GM23338 (cell line): Measurements from ENCODE around the gene PEAR1. TPM values are rescaled to one million over a fixed set of nuclear protein-coding genes. Genes with fewer than 3 reads are reported as not detected.

ENCODE experiments used
- ATAC-seq: fragments of 200-7000 bp; cut with Tn5 transposase; 3 replicates; pipeline ENCODE4 v1.9.1; 2020
- DNase-seq: peaks from one replicate; pipeline ENCODE4 v3.0.0-alpha.2; 2015; ENCODE audit warnings: low spot score
- H2AFZ ChIP-seq: fragments of 200-600 bp; sonication (generic); 2 replicates; pipeline ENCODE4 v1.8.0; 2016; ENCODE audit warnings: antibody characterized with exemption, mild to moderate bottlenecking, moderate library complexity
- H3F3A ChIP-seq: fragments of 200-600 bp; sonication (generic); replicated peaks from 2 replicates; pipeline ENCODE4 v1.8.0; 2017; ENCODE audit warnings: antibody characterized with exemption, mixed run types, low read depth
- H3K27ac ChIP-seq: fragments of 200-600 bp; sonication (generic); 2 replicates; pipeline ENCODE4 v1.6.1; 2016; ENCODE audit warnings: low read depth
- H3K27me3 ChIP-seq: fragments of 200-600 bp; sonication (generic); 2 replicates; pipeline ENCODE4 v1.8.0; 2016; ENCODE audit warnings: mild to moderate bottlenecking, mixed run types, moderate library complexity; ENCODE audit not compliant: insufficient read depth
- H3K36me3 ChIP-seq: fragments of 200-600 bp; sonication (generic); 2 replicates; pipeline ENCODE4 v1.8.0; 2016; ENCODE audit warnings: mild to moderate bottlenecking; ENCODE audit not compliant: insufficient read depth
- H3K4me1 ChIP-seq: fragments of 200-600 bp; sonication (generic); 2 replicates; pipeline ENCODE4 v1.8.0; 2016; ENCODE audit warnings: mild to moderate bottlenecking, moderate library complexity; ENCODE audit not compliant: insufficient read depth
- H3K4me2 ChIP-seq: fragments of 200-600 bp; sonication (generic); 2 replicates; pipeline ENCODE4 v1.7.1; 2017; ENCODE audit warnings: mixed run types
- H3K4me3 ChIP-seq: fragments of 200-600 bp; sonication (generic); 2 replicates; pipeline ENCODE4 v1.6.1; 2016; ENCODE audit warnings: mixed run types
- H3K79me2 ChIP-seq: fragments of 200-600 bp; sonication (generic); replicated peaks from 2 replicates; pipeline ENCODE4 v1.8.0; 2017; ENCODE audit warnings: mild to moderate bottlenecking; ENCODE audit not compliant: insufficient read depth
- H3K9me2 ChIP-seq: fragments of 200-600 bp; sonication (generic); 2 replicates; pipeline ENCODE4 v1.8.0; 2017; ENCODE audit not compliant: insufficient read depth
- H4K20me1 ChIP-seq: fragments of 200-600 bp; sonication (generic); replicated peaks from 2 replicates; pipeline ENCODE4 v1.8.0; 2017; ENCODE audit warnings: mild to moderate bottlenecking; ENCODE audit not compliant: insufficient read depth
- H3K27ac Mint-ChIP-seq: 2 replicates; pipeline ENCODE4 v1.8.0; 2020; ENCODE audit warnings: inconsistent platforms, mild to moderate bottlenecking, moderate library complexity, mixed read lengths
- H3K27me3 Mint-ChIP-seq: 3 replicates; pipeline ENCODE4 v1.8.0; 2022; ENCODE audit warnings: low read depth, mild to moderate bottlenecking, moderate library complexity, mixed read lengths, inconsistent platforms; ENCODE audit not compliant: insufficient read depth, poor library complexity
- H3K36me3 Mint-ChIP-seq: 3 replicates; pipeline ENCODE4 v1.8.0; 2021; ENCODE audit warnings: low read depth, mild to moderate bottlenecking, inconsistent platforms, moderate library complexity, mixed read lengths
- H3K4me1 Mint-ChIP-seq: 3 replicates; pipeline ENCODE4 v1.8.0; 2020; ENCODE audit warnings: mild to moderate bottlenecking, inconsistent platforms, mixed read lengths
- H3K4me3 Mint-ChIP-seq: 3 replicates; pipeline ENCODE4 v1.8.0; 2021; ENCODE audit warnings: moderate library complexity, mild to moderate bottlenecking, inconsistent platforms, mixed read lengths
- H3K9me3 Mint-ChIP-seq: 3 replicates; pipeline ENCODE4 v1.8.0; 2020; ENCODE audit warnings: moderate library complexity, mild to moderate bottlenecking, inconsistent platforms, mixed read lengths
- CREB1 ChIP-seq: fragments of 250-450 bp; sonication (Bioruptor Pico); IDR thresholded peaks from 2 replicates; pipeline ENCODE4 v1.5.0; 2020; ENCODE audit warnings: low read depth, mild to moderate bottlenecking, moderate library complexity
- CTCF ChIP-seq, 2 experiments: fragments of 200-600 bp in 1 of 2; sonication (generic) in 1 of 2; conservative IDR thresholded peaks; 2 replicates each; pipeline versions ENCODE4 v1.5.1 to v1.6.1; 2016 to 2017; ENCODE audit warnings: antibody characterized with exemption in 2 of 2, low read depth in 2 of 2, mild to moderate bottlenecking in 2 of 2, moderate library complexity in 1 of 2
- ETS1 ChIP-seq: IDR thresholded peaks from 2 replicates; pipeline ENCODE4 v1.6.1; 2016; ENCODE audit warnings: antibody characterized with exemption
- EZH2 ChIP-seq: fragments of 200-600 bp; sonication (generic); IDR thresholded peaks from one replicate; pipeline ENCODE4 v1.8.0; 2017; ENCODE audit warnings: antibody characterized with exemption, mild to moderate bottlenecking, low read depth; ENCODE audit not compliant: unreplicated experiment
- EZH2phosphoT487 ChIP-seq: fragments of 200-600 bp; sonication (generic); IDR thresholded peaks from one replicate; pipeline ENCODE4 v1.8.1; 2018; ENCODE audit warnings: antibody characterized with exemption; ENCODE audit not compliant: unreplicated experiment
- JUNB ChIP-seq: IDR thresholded peaks from one replicate; pipeline ENCODE4 v1.6.1; 2016; ENCODE audit warnings: antibody characterized with exemption; ENCODE audit not compliant: unreplicated experiment
- NANOG ChIP-seq: IDR thresholded peaks from 2 replicates; pipeline ENCODE4 v1.6.1; 2016; ENCODE audit warnings: antibody characterized with exemption, borderline replicate concordance
- POLR2AphosphoS5 ChIP-seq: IDR thresholded peaks from 2 replicates; pipeline ENCODE4 v1.6.1; 2016; ENCODE audit warnings: antibody characterized with exemption, low read depth
- STAT1 ChIP-seq: IDR thresholded peaks from one replicate; pipeline ENCODE4 v1.6.1; 2016; ENCODE audit warnings: antibody characterized with exemption; ENCODE audit not compliant: unreplicated experiment
- ZNF114 ChIP-seq: fragments of 250-450 bp; sonication (Bioruptor Pico); IDR thresholded peaks from 2 replicates; pipeline ENCODE4 v1.5.0; 2020; ENCODE audit warnings: mild to moderate bottlenecking, moderate library complexity
- ZNF462 ChIP-seq: fragments of 250-450 bp; sonication (Bioruptor Pico); IDR thresholded peaks from 2 replicates; pipeline ENCODE4 v1.5.0; 2020; ENCODE audit warnings: mild to moderate bottlenecking, moderate library complexity
- polyA plus RNA-seq: library from polyadenylated mRNA; unstranded; fragments of >200 nt; fragmentation: Nextera tagmentation; extraction: Ambion mirVana; gene quantifications from 2 replicates; pipeline ENCODE4 v1.2.1, GENCODE V29; 2016
- total RNA-seq: library from RNA; depleted of rRNA; stranded (reverse); fragments of >200 nt; shearing (Covaris generic); gene quantifications from 2 replicates; pipeline ENCODE4 v1.2.3, GENCODE V29; 2014

Gene PEAR1
- total and polyA plus RNA-seq, 2 experiments from 2014 or later = 0.28 to 0.47 TPM

GRCh38 chr1:156957634-156958033, 64.1 kb downstream of the PEAR1 start (continued):
- TF ChIP-seq CTCF (conservative IDR thresholded peaks at IDR 0.05; ENCODE audit: low read depth in 2 of 2) (no peak), JUNB (no peak), EZH2 (no peak), STAT1 (no peak), ETS1 (no peak), ZNF114 (CRISPR knock-in tag) (no peak), NANOG (no peak), EZH2phosphoT487 (no peak), POLR2AphosphoS5 (no peak), CREB1 (CRISPR knock-in tag) (no peak)

GRCh38 chr1:156958247-156958714, 64.8 kb downstream of the PEAR1 start:
- H3K36me3 ChIP-seq = no peaks in the 10 kb centered on the region; the same call in none of the 2 replicates
- no peak overlapping the region for H3K27ac ChIP-seq
- H3K36me3 Mint-ChIP-seq = peaks cover 67% of the 10 kb centered on the region
- H3K27ac Mint-ChIP-seq = no peak overlapping the region
- no peak overlapping the region for H3K4me2 ChIP-seq
- no peaks in the 10 kb centered on the region for H3K79me2 ChIP-seq
- DNase-seq = no peak
- H2AFZ ChIP-seq = no peak overlapping the region
- H3K4me3 Mint-ChIP-seq = no peak overlapping the region
- no peaks in the 10 kb centered on the region for H3F3A ChIP-seq
- H3K9me2 ChIP-seq = no peaks in the 10 kb centered on the region
- no peaks in the 10 kb centered on the region; the same call in 1 of the 2 replicates for H4K20me1 ChIP-seq
- no peaks in the 10 kb centered on the region for H3K27me3 ChIP-seq
- H3K4me1 ChIP-seq = no peaks in the 10 kb centered on the region
- no peak for ATAC-seq
- H3K9me3 Mint-ChIP-seq = no peaks in the 10 kb centered on the region
- TF ChIP-seq STAT1 (no peak), ZNF462 (CRISPR knock-in tag) (no peak), NANOG (no peak), ETS1 (no peak), ZNF114 (CRISPR knock-in tag) (no peak), EZH2phosphoT487 (no peak), CTCF (conservative IDR thresholded peaks at IDR 0.05; ENCODE audit: low read depth in 2 of 2) (no peak), CREB1 (CRISPR knock-in tag) (no peak), EZH2 (no peak), JUNB (no peak)
- H3K27me3 Mint-ChIP-seq = peaks cover 9% of the 10 kb centered on the region
- no peak overlapping the region for H3K4me3 ChIP-seq
- H3K4me1 Mint-ChIP-seq = no peaks in the 10 kb centered on the region
